Mesenchymal stem cell (in vitro differentiated cells and primary cell): ENCODE measurements around the gene RRAD.

Experiments
- DNase-seq: peaks from one replicate; pipeline ENCODE4 v3.0.0-alpha.2; 2013
- H2AFZ ChIP-seq: one replicate; pipeline ENCODE4 v1.6.1; 2013; ENCODE audit warnings: low read depth, mild to moderate bottlenecking, control low read depth, inconsistent platforms, low read length, moderate library complexity
- H2AK5ac ChIP-seq: 2 replicates; pipeline ENCODE4 v1.6.1; 2013; ENCODE audit warnings: low read length, moderate library complexity, mild to moderate bottlenecking, inconsistent platforms; ENCODE audit not compliant: severe bottlenecking
- H2BK120ac ChIP-seq: one replicate; pipeline ENCODE4 v1.6.1; 2013; ENCODE audit warnings: low read depth, mild to moderate bottlenecking, inconsistent platforms, low read length, moderate library complexity
- H2BK12ac ChIP-seq, 2 experiments: one replicate each; pipeline ENCODE4 v1.6.1; 2013; ENCODE audit warnings: inconsistent platforms in 2 of 2, low read length in 2 of 2, mild to moderate bottlenecking in 2 of 2, moderate library complexity in 2 of 2, control low read depth in 1 of 2
- H2BK15ac ChIP-seq: one replicate; pipeline ENCODE4 v1.6.1; 2013; ENCODE audit warnings: mild to moderate bottlenecking, low read depth, inconsistent platforms; ENCODE audit not compliant: poor library complexity, severe bottlenecking
- H2BK5ac ChIP-seq: 2 replicates; pipeline ENCODE4 v1.6.1; 2013; ENCODE audit warnings: low read depth, mild to moderate bottlenecking, low read length, control low read depth, inconsistent platforms; ENCODE audit not compliant: poor library complexity, severe bottlenecking
- H3K14ac ChIP-seq, 2 experiments: one replicate each; pipeline ENCODE4 v1.6.1; 2013; ENCODE audit warnings: inconsistent platforms in 2 of 2, low read length in 2 of 2, control low read depth in 1 of 2, mild to moderate bottlenecking in 1 of 2, moderate library complexity in 1 of 2
- H3K18ac ChIP-seq, 2 experiments: one replicate each; pipeline ENCODE4 v1.6.1; 2013; ENCODE audit warnings: inconsistent platforms in 2 of 2, low read length in 2 of 2, control low read depth in 1 of 2, low read depth in 1 of 2, mild to moderate bottlenecking in 1 of 2
- H3K23ac ChIP-seq, 2 experiments: one replicate each; pipeline ENCODE4 v1.6.1; 2013; ENCODE audit warnings: inconsistent platforms in 2 of 2, low read length in 2 of 2, mild to moderate bottlenecking in 2 of 2, moderate library complexity in 2 of 2, control low read depth in 1 of 2
- H3K27ac ChIP-seq: 2 replicates; pipeline ENCODE4 v1.5.1; 2013; ENCODE audit warnings: mild to moderate bottlenecking, moderate library complexity, low read length, control low read depth, inconsistent platforms; ENCODE audit not compliant: poor library complexity, severe bottlenecking
- H3K27me3 ChIP-seq, 2 experiments: 2 replicates each; pipeline versions ENCODE4 v1.6.1 to v1.7.0; 2013; ENCODE audit warnings: low read length in 2 of 2, mild to moderate bottlenecking in 2 of 2, moderate library complexity in 2 of 2, control low read depth in 1 of 2, inconsistent platforms in 1 of 2; ENCODE audit not compliant: control insufficient read depth in 1 of 2, insufficient read depth in 1 of 2
- H3K36me3 ChIP-seq, 2 experiments: 2 replicates each; pipeline versions ENCODE4 v1.6.1 to v1.7.0; 2013; ENCODE audit warnings: low read length in 2 of 2, control low read depth in 1 of 2, inconsistent platforms in 1 of 2, low read depth in 1 of 2, mild to moderate bottlenecking in 1 of 2; ENCODE audit not compliant: insufficient read depth in 2 of 2, control insufficient read depth in 1 of 2
- H3K4ac ChIP-seq, 2 experiments: one replicate each; pipeline ENCODE4 v1.6.1; 2013; ENCODE audit warnings: inconsistent platforms in 2 of 2, low read length in 2 of 2, mild to moderate bottlenecking in 2 of 2, moderate library complexity in 2 of 2, control low read depth in 1 of 2, low read depth in 1 of 2
- H3K4me1 ChIP-seq: 2 replicates; pipeline ENCODE4 v1.6.1; 2013; ENCODE audit warnings: low read depth, low read length, control low read depth; ENCODE audit not compliant: control insufficient read depth, insufficient read depth
- H3K4me2 ChIP-seq: 2 replicates; pipeline ENCODE4 v1.6.1; 2013; ENCODE audit warnings: low read length, mild to moderate bottlenecking, inconsistent platforms; ENCODE audit not compliant: poor library complexity, severe bottlenecking
- H3K4me3 ChIP-seq, 2 experiments: 2 replicates each; pipeline versions ENCODE4 v1.5.1 to v1.7.0; 2013; ENCODE audit warnings: low read length in 2 of 2, mild to moderate bottlenecking in 2 of 2, control low read depth in 1 of 2, low read depth in 1 of 2; ENCODE audit not compliant: insufficient read depth in 1 of 2
- H3K79me1 ChIP-seq: replicated peaks from 2 replicates; pipeline ENCODE4 v1.6.1; 2013; ENCODE audit warnings: mild to moderate bottlenecking, control low read depth, low read length, inconsistent platforms; ENCODE audit not compliant: poor library complexity, severe bottlenecking
- H3K9ac ChIP-seq: 2 replicates; pipeline ENCODE4 v1.7.0; 2013; ENCODE audit warnings: mild to moderate bottlenecking, low read length, moderate library complexity
- H3K9me3 ChIP-seq: 2 replicates; pipeline ENCODE4 v1.7.0; 2013; ENCODE audit warnings: mild to moderate bottlenecking, low read length; ENCODE audit not compliant: control insufficient read depth
- H4K8ac ChIP-seq: one replicate; pipeline ENCODE4 v1.6.1; 2013; ENCODE audit warnings: inconsistent platforms, mild to moderate bottlenecking, low read length, moderate library complexity
- H4K91ac ChIP-seq: one replicate; pipeline ENCODE4 v1.6.1; 2013; ENCODE audit warnings: mild to moderate bottlenecking, low read length, inconsistent platforms
- WGBS: methylation state at CpG from one replicate; pipeline ENCODE4 v1.1.7; 2013; ENCODE audit warnings: mixed read lengths; 5-methylcytosine and 5-hydroxymethylcytosine counted together

The RRAD gene

GRCh38 chr16:66904846-66905632 lies 20.3 kb downstream of the RRAD start:
- peak; percentile 77 for DNase-seq
- Histone ChIP-seq H2BK12ac (peak overlapping the region; percentile 97 to 99), H3K4me2 (no peak overlapping the region), H3K4me1 (peaks cover 28% of the 10 kb centered on the region), H4K91ac (peak overlapping the region; percentile 98), H2AK5ac (no peak overlapping the region), H3K4me3 (no peak overlapping the region), H3K79me1 (no peaks in the 10 kb centered on the region), H3K23ac (peak overlapping the region in 1 of 2 experiments; percentile 34), H4K8ac (peak overlapping the region; percentile 96), H3K4ac (peak overlapping the region; percentile 96 to 98), H3K27ac (no peak overlapping the region), H3K27me3 (peaks cover 19 to 27% of the 10 kb centered on the region in 2 experiments), H3K36me3 (no peaks in the 10 kb centered on the region), H2AFZ (no peak overlapping the region), H3K14ac (peak overlapping the region in 1 of 2 experiments; percentile 95), H3K9ac (no peak overlapping the region), H2BK5ac (no peak overlapping the region), H3K9me3 (no peaks in the 10 kb centered on the region), H2BK15ac (peak overlapping the region; percentile 78), H3K18ac (peak overlapping the region; percentile 90 to 97), H2BK120ac (peak overlapping the region; percentile 88)
- WGBS = 55% methylated on average over 15 of the region's 16 CpGs

DNA sequence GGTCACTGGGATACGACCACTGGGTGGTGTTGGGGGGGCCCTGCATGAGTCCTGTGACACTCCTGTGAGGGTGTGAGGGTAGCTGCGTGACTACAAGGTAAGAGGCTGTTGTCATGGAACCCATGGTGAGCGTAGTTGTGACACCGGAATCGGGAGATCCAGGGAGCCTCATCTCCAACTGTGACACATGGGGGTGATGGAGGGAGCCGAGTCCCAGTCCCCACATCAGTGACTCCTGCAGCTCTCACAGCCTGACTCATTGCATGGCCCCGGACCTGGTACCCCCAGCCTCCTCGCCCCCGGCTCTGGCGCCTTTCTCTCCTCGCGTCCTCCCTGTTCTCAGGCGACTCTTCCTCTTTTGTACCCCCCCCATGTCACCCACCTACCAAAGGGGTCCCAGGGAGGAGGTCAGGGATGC lies 20.9 kb downstream of the RRAD start:
- H3K14ac ChIP-seq = peak overlapping the region in 1 of 2 experiments; percentile 95
- peak overlapping the region; percentile 82 to 97 for H3K18ac ChIP-seq
- no peak overlapping the region for H3K9ac ChIP-seq
- H3K4me1 ChIP-seq = peaks cover 31% of the 10 kb centered on the region
- H3K27me3 ChIP-seq = peaks cover 19 to 25% of the 10 kb centered on the region in 2 experiments
- no peaks in the 10 kb centered on the region for H3K9me3 ChIP-seq
- H2BK120ac ChIP-seq = peak overlapping the region; percentile 88
- peak overlapping the region; percentile 96 to 98 for H3K4ac ChIP-seq
- peak overlapping the region; percentile 73 for H2BK15ac ChIP-seq
- 90% methylated on average over 10 of the region's 13 CpGs for WGBS
- H3K4me3 ChIP-seq = no peak overlapping the region
- H4K8ac ChIP-seq = peak overlapping the region; percentile 96
- H3K27ac ChIP-seq = no peak overlapping the region
- no peak overlapping the region for H2AFZ ChIP-seq
- no peaks in the 10 kb centered on the region for H3K36me3 ChIP-seq
- H2BK12ac ChIP-seq = peak overlapping the region; percentile 97 to 99
- no peak overlapping the region for H3K23ac ChIP-seq
- H4K91ac ChIP-seq = peak overlapping the region; percentile 98
- no peaks in the 10 kb centered on the region for H3K79me1 ChIP-seq
- DNase-seq = no peak
- no peak overlapping the region for H2BK5ac ChIP-seq
- no peak overlapping the region for H3K4me2 ChIP-seq
- H2AK5ac ChIP-seq = no peak overlapping the region

DNA sequence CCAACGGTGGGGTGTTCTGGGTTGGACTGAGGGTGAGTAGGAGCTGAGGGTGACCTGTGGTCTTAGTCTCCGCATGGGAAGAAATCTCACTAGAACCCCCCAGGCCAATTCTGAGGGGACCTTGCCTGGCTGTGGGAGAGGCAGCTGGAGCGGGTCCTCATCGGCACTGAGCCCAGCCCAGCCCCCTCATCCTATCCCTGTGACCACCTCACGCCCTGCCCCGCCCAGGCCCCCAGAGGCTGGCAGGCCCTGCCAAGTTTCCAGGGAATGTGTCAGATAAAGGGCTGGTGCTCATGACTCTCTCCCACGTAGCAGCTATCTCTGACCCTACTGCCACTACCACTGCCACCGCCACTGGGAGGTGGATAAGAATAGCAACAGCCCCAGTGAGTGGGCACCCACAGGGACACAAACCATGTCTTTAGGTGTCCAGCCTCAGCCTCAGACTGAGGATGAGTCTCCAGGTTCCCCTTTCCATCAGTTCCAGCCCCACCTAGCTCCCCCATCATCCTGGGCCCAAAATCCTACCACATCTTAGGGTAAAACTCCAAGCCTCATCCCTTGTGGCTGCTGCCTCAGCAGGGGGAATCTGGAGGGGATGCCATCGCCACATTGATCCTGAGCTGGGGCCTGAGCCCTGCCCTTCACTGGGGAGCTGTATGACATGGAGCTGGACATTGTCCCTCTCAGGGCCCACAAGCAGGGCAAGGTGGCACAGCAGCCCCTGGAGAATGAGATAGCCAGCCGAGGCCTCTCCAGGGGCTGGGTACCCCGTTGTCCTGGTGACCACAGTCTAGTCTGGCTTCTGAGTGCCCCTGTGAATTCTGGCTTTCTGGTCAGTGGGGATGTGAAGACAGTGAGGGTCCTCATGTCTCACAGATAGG lies 21.5 kb downstream of the RRAD start:
- H3K4me3 ChIP-seq = no peak overlapping the region
- no peaks in the 10 kb centered on the region for H3K9me3 ChIP-seq
- no peak overlapping the region for H3K27ac ChIP-seq
- no peak overlapping the region for H2BK5ac ChIP-seq
- peak overlapping the region; percentile 39 for H4K8ac ChIP-seq
- no peaks in the 10 kb centered on the region for H3K79me1 ChIP-seq
- H3K4me2 ChIP-seq = no peak overlapping the region
- peak overlapping the region; percentile 49 to 62 for H3K4ac ChIP-seq
- H2BK15ac ChIP-seq = peak overlapping the region; percentile 53
- peaks cover 16 to 23% of the 10 kb centered on the region in 2 experiments for H3K27me3 ChIP-seq
- H3K9ac ChIP-seq = no peak overlapping the region
- peak overlapping the region; percentile 97 to 99 for H2BK12ac ChIP-seq
- H2BK120ac ChIP-seq = no peak overlapping the region
- WGBS = 85% methylated on average over 10 of the region's 11 CpGs
- no peak overlapping the region for H2AK5ac ChIP-seq
- H2AFZ ChIP-seq = no peak overlapping the region
- H4K91ac ChIP-seq = peak overlapping the region; percentile 98
- H3K23ac ChIP-seq = peak overlapping the region in 1 of 2 experiments; percentile 14
- peak overlapping the region; percentile 82 to 97 for H3K18ac ChIP-seq
- peak overlapping the region in 1 of 2 experiments; percentile 73 for H3K14ac ChIP-seq
- H3K36me3 ChIP-seq = no peaks in the 10 kb centered on the region
- H3K4me1 ChIP-seq = peaks cover 34% of the 10 kb centered on the region
- no peak for DNase-seq
